Measurements from ENCODE around the gene RASSF4. TPM values are rescaled to one million over a fixed set of nuclear protein-coding genes. Genes with fewer than 3 reads are reported as not detected.

Gene RASSF4
- total and polyA plus RNA-seq, 2 donors (not counting 3 experiments of a cell fraction or from before 2014, with no cell fraction given) = 7.6 to 8.2 TPM

DNA sequence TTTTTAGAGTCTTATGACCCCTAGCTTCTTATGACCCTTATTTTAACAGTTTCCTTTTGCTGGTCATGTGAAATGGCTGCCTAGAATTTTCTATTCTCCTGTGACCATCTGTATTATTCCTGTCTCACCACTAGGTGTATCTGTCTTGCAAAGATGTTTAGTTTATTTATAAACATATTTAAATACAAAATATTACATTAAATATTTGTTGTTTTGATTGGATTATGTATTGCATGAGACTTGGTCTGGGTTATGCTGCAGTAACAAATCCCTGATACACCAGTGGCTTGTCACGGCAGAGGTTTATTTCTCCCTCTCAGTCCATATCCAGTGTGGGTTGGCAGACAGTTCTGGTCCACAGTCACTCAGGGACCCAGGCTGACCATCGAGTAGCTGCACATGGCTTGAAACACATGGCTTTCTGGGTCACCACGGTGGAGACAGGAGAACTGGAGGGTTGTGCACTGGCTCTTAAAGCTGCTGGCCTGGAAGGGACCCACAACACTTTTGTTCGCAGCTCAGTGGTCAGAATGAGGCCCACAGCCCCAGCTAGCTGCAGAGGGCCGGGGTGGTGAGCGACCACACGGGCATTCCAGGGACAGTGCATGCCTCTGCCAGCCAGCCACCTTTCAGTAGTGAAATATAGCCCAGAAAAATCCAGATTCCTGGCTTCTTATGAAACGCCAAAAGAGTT lies 7.4 kb downstream of the RASSF4 start:
- Histone ChIP-seq H3K79me2 (ENCODE audit: control insufficient read depth, insufficient read depth, low read length) (no peaks in the 10 kb centered on the region), H2AFZ (ENCODE audit: low read depth, low read length) (no peak overlapping the region), H3K9ac (replicated peaks; ENCODE audit: extremely low read depth, insufficient read depth, low read length) (no peak overlapping the region), H3K36me3 (ENCODE audit: control insufficient read depth in 2 of 2, extremely low read depth in 1 of 2, insufficient read depth in 2 of 2, low read length in 2 of 2) (no peaks in the 10 kb centered on the region), H3K27me3 (ENCODE audit: control insufficient read depth in 2 of 2, insufficient read depth in 2 of 2, low read length in 2 of 2) (no peaks in the 10 kb centered on the region), H3K27ac (ENCODE audit: insufficient read depth, low read depth, low read length) (no peak overlapping the region), H4K20me1 (replicated peaks; ENCODE audit: control insufficient read depth, extremely low read depth, insufficient read depth, low read length) (no peaks in the 10 kb centered on the region), H3K4me3 (replicated peaks in 1 of 3; ENCODE audit: insufficient read depth in 1 of 3, low read depth in 1 of 3, low read length in 3 of 3) (no peak overlapping the region), H3K9me3 (replicated peaks; ENCODE audit: control insufficient read depth, insufficient read depth, low read length) (no peaks in the 10 kb centered on the region), H3K9me1 (replicated peaks; ENCODE audit: control insufficient read depth, extremely low read depth, insufficient read depth, low read length) (no peaks in the 10 kb centered on the region), H3K4me2 (ENCODE audit: insufficient read depth, low read length) (no peak overlapping the region), H3K4me1 (ENCODE audit: control insufficient read depth, extremely low read depth, insufficient read depth, low read length) (no peaks in the 10 kb centered on the region)
- DNase-seq (ENCODE audit: low read depth, low spot score) (no peak), FAIRE-seq (no peak)
- POLR2A ChIA-PET = interaction anchor here (1.4 kb wide), 1 partner anchor 11 kb away, joined by 5 read pairs; the partner anchor contains the start of gene DEPP1
- CTCF ChIA-PET = interaction anchor here (0.6 to 2.1 kb wide), 9 partner anchors 9 to 35 kb away, joined by 3 to 9 read pairs (median 4); partner anchors contain the start of gene DEPP1
- intact Hi-C loops (cut with micrococcal nuclease) (no loop called here), dilution Hi-C loops (cut with MboI; ENCODE audit: extremely low pct_ligation_motif_present, low sequenced_read_pairs) (no loop called here)
- BruUV-seq (replicated peaks) = no TSS peak
- TF ChIP-seq GATA2 (IDR thresholded peaks at IDR 0.05; ENCODE audit: insufficient read depth, insufficient read length, low read depth, low read length) (no peak), EZH2 (IDR thresholded peaks at IDR 0.05; ENCODE audit: borderline replicate concordance, low read depth, low read length, severe bottlenecking) (no peak), JUN (IDR thresholded peaks at IDR 0.05; ENCODE audit: borderline replicate concordance, insufficient read depth, insufficient read length, low read depth) (no peak), POLR2A (IDR thresholded peaks at IDR 0.05; ENCODE audit: low read depth, low read length) (no peak), POLR2AphosphoS5 (IDR thresholded peaks at IDR 0.05; ENCODE audit: insufficient read depth, low read depth, low read length) (no peak), FOS (IDR thresholded peaks at IDR 0.05; ENCODE audit: borderline replicate concordance, insufficient read depth, low read length) (no peak)
- TF ChIP-seq, protein P1, sequence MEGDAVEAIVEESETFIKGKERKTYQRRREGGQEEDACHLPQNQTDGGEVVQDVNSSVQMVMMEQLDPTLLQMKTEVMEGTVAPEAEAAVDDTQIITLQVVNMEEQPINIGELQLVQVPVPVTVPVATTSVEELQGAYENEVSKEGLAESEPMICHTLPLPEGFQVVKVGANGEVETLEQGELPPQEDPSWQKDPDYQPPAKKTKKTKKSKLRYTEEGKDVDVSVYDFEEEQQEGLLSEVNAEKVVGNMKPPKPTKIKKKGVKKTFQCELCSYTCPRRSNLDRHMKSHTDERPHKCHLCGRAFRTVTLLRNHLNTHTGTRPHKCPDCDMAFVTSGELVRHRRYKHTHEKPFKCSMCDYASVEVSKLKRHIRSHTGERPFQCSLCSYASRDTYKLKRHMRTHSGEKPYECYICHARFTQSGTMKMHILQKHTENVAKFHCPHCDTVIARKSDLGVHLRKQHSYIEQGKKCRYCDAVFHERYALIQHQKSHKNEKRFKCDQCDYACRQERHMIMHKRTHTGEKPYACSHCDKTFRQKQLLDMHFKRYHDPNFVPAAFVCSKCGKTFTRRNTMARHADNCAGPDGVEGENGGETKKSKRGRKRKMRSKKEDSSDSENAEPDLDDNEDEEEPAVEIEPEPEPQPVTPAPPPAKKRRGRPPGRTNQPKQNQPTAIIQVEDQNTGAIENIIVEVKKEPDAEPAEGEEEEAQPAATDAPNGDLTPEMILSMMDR (IDR thresholded peaks at IDR 0.05; ENCODE audit: extremely low read depth in 1 of 2, insufficient read depth in 1 of 2, low read depth in 1 of 2, low read length in 2 of 2) = peak in 1 of 2 donors; percentile 13
